D341Med (cell line): Measurements from ENCODE around the gene CFAP70.

Experiments
- DNase-seq: peaks from one replicate; pipeline ENCODE4 v3.0.0; 2012; ENCODE audit warnings: low spot score

CFAP70 gene

DNA sequence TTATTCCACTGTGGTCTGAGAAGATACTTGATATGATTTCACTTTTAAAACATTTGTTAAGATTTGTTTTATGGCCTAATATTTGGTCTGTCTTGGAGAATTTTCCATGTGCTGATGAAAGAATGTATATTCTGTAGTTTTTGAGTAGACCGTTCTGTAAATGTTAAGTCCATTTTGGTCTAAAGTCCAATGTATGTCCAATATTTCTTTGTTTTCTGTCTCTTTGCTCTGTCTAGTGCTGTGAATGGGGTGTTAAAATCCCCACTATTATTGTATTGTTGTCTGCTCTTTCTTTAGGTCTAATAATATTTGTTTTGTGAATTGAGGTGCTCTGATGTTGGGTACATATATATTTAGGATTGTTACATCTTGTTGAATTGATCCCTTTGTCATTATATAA lies 142.9 kb downstream of the CFAP70 start:
- no peak for DNase-seq

DNA sequence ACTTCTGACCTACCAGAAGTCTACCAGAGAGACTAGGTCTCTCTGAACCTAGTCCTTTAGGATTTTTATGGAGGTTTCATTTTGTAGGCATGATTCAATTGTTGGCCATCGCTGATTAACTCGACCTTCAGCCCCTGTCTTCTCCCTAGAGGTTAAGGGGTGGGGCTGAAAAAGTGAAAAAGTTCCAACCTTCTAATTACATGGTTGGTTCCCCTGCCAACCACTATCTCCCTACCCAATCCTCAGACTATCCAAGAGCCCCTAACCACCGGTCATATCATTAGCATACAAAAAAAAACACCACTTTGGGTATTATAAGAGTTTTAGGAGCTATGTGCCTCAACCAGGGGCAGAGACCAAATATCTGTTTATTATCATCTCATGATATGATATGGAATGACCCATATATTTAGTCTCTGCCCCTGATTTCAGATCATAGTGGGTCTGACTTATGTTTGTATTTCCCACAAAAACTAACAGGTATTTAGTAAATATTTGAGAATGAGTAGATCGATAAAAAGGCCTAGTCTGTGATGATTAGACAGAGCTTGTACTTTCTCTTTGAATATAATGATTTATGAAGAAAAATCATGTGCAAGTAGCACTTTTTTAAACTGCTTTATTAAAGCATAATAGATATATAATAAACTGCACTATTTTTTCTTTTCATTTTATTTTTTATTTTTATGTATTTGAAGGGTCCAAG lies 147.4 kb downstream of the CFAP70 start:
- no peak for DNase-seq

DNA sequence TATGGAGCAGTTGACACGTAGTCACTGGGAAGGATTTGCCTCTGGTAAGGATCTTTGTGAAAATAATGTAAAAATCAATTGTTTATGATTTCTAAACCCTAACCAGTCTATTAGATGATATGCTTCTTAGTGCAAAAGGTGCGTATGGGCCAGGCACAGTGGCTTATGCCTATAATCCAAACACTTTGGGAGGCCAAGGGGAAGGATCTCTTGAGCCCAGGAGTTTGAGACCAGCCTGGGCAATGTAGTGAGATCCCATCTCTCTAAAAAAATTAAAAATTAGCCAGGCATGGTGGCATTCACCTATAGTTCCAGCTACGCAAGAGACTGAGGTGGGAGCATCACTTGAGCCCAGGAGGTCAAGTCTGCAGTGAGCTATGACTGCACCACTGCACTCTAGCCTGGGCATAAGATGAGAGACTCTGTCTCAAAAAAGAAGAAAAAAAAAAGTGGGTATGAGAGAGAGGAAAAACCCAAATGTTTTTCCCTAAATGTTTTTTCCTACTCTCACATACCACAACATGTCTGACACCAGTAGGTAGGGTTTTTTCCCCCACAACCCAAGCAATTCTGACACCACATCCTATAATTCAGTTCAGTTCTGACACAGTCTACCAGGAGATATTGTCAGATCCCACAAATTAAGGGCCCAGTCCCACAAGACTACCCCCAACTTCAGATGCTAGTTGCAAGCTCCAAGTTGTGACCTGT lies 148.1 kb downstream of the CFAP70 start:
- no peak for DNase-seq

DNA sequence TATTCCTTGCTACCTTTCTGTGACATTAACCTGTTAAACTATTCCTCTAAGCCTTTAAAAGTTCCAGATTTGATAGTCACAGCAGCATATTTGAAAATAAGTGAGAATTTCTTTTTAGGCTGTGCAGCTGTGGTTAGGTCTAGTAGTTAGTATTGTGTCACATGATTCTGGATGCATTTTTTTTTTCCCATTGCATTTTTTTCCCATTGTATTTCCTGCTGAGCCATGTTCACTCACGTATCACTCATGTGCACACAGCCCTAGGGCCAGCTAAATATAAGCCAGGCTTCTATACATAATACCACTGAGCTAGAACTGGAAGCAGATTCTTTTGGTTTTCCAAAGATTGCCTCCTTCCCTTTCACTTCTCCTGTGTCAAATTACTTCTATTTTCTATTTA lies 149.0 kb downstream of the CFAP70 start:
- DNase-seq = no peak

DNA sequence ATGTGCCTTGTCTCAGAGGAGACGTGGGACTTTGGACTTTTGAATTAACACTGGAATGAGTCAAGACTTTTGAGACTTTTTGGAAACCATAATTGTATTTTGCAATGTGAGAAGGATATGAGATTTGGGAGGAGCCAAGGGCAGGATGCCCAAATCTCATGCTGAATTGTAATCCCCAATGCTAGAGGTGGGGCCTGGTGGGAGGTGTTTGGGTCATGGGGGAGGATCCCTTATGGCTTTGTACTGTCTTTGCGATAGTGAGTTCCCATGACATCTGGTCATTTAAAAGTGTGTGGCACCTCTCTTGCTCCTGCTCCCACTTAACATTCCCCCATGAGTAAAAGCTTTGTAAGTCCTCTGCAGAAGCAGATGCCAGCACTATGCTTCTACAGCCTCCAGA lies 150.8 kb downstream of the CFAP70 start:
- DNase-seq = no peak

DNA sequence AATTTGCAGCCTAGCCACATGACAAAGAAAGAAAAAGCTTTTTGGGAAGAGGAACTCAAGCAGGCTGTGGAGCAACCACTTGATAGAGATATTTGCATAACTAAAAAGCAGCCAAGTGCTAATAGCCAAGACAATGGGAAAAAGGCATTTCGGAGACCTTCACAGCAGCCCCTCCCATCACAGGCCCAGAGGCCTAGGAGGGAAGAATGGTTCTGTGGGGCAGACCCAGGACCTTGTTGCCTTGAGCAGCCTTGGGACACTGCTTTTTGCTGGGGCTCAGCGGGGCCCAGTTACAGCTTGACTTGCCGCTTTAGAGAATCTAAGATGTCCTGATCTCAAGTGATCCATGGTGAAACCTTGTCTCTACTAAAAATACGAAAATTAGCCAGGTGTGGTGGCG lies 152.3 kb downstream of the CFAP70 start:
- no peak for DNase-seq

DNA sequence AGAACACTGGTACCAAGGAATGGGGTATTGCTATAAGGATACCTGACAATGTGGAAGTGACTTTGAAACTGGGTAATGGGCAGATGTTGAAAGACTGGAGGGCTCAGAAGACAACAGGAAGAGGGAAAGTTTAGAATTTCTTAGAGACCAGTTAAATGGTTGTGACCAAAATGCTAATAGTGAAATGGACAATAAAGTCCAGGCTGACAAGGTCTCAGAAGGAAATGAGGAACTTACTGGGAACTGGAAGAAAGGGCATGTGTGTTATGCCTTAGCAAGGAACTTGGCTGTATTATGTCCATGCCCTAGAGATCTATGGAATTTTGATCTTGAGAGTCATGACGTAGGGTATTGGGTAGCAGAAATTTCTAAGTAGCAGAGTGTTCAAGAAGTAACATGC lies 152.8 kb downstream of the CFAP70 start:
- no peak for DNase-seq

DNA sequence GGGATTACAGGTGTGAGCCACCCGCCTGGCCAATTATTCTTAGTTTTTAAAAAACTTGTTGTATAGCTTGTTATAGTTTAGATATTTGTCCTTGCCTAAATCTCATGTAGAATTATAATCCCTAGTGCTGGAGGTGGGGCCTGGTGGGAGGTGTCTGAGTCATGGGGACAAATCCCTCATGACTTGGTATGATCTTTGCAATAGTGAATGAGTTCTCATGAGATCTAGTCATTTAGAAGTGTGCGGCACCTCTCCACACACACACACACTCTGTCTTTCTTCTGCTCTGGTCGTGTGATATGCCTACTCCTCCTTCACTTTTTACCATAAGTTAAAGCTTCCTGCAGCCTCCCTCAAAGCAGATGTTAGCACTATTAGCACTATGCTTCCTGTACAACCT lies 153.6 kb downstream of the CFAP70 start:
- no peak for DNase-seq
